ENCODE results near the gene TENT5C.
A peak's percentile ranks its signal among the peaks of the same experiment; 100 is the strongest.

The TENT5C gene

DNA sequence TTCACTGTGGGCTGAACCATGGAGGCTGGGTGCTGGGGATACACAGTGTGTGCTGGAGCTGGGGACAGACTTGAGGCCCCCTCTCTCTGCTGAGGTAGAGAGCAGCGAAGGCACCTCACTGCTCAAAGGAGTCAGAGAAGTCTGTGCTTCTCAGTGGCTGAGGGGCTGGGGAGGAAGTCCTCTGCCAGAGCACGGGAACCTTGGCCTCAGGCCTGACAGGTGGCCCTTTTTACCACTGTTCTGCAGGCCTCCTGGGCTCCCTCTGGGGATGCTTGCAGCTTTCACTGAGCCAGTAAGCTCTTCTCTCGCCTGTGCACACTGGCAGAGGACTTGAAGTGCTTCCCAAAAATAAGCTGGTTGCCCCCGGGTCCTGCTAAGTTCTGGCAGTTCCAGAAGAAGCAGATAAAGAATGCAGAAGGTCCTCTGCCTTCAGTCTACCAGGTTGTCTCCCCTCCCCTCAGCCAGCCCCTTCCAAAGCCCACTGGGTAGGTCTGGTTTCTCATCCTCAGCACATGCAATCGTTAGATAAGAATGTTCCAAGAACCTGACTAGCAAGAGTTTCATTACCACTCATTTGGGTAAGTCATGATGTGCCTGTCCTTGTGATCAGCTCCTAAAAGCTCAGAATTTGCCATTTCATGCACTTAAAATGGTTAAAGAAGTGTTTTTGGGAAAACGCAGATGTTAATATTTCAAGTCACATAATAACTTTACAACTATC is 53.9 kb downstream of the TENT5C start:
- DNase-seq, result no peak

DNA sequence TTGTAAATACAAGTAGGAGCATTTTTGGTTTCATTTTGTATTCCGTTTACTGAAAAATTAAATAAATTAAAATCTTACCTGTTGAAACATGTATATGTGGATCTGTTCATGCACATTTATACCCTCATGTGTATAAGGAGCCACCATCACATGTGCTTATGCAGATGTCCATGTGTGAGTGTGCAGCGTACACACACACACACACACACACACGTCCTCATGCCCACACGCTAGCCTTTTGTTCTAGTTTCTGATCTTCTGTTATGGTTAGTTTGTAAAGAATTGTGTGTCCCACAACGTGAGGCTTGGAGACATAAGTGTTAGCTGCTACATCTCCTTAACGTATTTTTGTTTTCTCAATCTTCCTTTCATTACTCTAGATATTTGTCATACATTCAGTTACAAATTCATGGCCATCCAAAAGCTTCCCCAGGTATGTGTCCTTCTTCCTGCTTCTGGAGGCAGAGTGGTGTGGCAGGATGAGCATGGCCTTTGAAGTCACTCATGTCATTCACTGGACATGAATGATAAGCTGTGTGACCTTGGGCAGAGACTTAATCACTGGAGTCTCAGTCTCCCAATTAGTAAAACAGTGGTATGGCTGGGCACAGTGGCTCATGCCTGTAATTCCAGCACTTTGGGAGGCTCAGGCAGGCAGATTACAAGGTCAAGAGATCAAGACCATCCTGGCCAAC is 54.6 kb downstream of the TENT5C start:
- DNase-seq, result no peak

DNA sequence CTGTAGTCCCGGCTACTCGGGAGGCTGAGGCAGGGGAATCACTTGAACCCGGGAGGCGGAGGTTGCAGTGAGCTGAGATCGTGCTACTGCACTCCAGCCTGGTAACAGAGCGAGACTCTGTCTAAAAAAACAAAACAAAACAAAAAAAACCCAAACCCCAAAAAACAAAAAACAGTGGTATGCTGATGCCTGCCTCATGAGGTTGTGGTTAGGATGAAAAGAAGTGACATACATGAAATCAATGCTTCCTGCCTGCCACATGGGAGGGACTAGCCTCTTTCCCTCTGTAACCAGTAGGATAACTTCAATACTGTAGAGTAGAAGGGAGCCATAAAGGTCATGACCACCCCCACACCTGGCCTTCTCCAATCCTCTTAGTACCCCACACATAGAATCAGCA is 55.2 kb downstream of the TENT5C start:
- no peak for DNase-seq

DNA sequence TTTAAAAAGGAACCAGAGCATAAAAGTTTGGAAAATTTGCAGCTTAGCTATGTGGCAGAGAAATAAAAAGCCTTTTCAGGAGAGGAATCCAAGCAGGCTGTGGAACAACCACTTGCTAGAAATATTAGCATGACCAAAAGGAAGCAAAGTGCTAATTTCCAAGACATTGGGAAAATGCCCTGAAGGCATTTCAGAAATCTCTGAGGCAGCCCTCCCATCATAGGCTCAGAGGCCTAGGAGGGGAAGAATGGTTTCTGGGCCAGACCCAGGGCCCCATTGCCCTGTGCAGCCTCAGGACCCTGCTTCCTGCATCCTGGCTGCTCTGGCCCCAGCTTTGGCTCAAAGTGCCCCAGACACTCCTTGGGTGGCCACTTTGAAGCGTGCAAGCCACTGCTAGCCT is 56.8 kb downstream of the TENT5C start:
- no peak for DNase-seq

DNA sequence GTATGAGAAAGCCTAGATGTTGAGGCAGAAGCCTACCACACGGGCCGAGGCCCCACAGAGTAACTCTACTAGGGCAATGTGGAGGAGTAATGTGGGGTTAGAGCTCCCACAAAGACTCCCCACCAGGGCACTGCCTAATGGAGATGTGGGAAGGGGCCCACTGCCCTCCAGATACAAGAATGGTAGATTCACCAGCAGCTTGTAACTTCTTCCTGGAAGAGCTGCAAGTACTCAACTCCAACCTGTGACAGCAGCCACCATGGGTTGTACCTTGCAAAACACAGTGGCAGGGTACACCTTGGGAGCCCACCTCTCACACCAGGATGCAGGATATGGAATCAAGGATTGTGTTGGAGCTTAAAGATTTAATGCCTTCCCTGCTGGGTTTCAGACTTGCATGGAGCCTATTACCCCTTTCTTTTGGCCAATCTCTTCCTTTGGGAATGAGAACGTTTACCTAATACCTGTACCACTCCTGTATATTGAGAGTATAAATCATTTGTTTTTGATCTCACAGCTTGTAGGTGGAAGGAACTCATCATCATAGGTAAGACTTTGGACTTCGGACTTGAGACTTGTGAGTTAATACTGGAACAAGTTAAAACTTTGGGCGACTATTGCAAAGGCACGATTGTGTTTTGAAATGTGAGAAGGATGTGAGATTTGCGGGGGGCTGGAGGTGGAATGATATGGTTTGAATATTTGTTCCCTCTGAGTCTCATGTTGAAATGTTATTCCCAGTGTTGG is 57.5 kb downstream of the TENT5C start:
- DNase-seq, result no peak

DNA sequence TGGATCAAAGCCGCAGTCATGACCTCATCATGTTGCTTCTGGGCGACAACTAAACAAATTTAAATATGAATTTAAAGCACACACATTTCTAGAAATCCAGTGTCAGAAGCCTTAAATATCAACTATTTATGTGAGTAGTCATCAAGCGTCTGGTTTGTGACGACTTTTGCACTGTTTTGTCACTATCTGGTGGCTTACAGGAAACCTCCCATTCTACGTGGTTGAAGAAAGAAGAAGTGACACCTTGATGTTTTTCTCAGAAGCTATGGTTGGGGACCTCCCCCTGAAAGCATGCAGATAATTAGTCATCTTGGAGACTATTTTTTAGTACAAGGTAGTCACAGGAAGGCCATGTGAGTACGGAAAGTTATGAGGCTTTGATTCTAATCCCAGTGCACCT is 58.5 kb downstream of the TENT5C start:
- no peak for DNase-seq

DNA sequence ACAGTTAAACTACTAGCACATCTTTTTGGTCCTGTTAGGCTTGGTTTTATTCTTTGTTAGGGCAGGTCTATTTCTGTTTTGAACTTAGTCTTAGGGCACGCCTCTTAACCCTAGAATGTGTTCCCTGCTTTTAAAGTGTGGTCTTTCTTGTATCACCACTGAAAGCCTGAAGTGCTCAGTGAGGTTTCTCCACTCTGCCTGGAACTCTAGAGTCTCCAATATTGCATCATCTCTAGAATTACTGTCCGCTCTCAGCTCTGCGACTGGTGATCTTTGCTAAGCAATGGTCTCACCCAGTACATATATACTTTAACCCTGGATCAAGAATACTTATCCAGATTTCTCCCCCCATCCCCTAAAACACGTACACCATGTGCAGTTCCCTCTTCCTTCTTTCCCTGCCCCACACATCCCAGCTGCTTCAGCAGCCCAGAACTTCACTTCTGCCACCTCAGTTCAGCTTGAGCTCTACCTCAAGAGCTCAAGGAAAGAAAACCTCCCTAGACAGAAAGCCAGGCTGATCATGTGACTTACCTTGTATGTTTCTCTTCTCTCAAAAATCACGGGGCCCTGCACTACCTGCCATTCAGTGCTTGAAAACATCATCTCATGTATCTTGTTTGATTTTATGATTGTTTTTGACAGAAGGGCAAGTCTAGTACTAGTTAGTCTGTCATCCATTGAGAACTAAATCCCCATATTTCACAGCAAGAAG is 59.9 kb downstream of the TENT5C start:
- DNase-seq, result no peak

DNA sequence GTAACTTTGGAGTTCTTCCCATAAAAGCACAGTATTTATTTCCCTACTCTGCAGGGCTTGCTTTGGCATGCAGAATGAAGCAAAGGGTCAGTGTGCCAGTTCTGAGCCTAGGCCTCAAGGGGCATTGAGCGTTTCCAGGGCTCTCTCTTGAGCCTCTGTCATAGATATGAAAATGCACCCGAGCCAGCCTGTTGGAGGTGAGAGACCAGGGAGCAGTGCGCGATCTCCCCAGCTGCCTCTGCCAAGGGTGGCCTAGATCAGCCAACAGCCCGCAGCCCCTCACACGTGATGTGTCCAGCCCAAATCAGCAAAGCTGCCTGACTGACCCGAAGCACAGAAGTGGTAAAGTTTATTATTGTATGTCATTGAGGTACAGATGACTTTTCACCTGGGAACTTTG is 63.7 kb downstream of the TENT5C start:
- no peak for DNase-seq

DNA sequence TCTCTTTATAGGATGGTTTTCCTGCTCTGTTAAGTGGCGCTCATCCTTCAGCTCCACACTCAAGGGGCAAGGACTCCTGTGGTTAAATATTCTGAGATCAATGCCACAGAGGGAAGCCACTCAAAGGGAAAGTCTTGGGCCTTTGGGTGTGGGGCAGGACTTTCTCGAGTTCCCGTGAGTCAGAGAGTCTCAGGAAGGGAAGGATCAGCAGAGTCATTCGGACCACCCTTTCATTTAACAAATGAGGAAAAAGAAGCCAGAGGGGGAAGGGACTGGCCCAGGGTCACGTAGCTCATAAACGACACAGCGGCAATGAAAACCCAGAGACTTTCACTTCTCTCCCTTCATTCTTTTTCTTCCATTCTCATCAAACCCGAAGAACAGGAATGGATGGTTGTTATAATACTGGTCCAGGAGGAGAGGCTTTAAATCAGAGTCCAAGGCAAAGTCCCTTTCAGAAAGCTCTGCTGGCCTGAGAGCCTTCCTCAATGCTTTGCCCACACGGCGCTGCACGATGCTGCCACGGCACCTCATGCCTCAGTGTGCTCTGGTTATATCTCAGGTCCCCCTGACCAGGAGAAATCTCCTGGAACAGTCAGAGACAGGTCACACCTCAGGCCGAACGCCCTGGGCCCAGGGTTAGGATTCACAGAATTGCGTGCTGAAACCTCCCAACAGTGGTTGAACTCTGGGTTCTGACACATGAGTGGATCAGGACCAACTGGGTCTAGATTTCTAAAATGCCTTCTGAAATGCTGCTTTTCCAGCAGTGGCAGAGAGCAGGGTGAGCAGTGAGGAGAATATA is 65.3 kb downstream of the TENT5C start:
- no peak for DNase-seq

DNA sequence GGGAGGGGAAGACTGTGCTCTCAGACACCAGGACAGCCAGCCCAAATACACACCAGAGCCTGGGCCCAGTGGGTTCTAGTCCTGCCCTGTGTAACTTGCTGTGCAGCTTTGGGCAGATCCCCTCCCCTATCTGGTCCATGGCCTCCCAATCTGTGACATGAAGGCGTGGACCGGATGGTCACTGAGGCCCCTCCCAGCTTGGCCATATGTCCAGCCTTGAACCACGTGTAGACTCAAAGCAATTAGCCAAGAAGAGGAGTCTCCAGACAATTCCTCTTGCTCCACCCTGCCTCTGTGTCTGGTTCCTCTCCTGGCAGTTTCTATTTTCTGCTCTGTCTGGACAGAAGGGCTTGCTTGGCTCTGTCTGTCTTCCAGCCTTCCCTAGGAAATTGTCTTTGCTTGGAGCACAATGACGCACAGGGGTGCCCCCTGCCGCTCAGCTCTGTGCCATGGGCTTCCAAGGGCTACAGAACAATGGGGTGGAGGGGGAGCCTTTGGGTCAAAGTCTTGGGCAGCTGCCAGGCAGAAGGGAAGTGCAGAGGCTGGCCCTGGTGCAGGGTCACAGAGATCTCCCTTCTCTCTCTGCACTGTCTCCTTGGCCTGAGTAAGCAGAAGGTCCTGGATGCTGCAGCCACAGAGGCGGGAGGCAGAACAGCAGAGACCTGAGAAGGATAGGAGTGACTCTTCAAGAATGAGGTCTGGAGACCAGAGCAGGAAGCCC is 66.1 kb downstream of the TENT5C start:
- DNase-seq, result peak in 1 of 2 donors; percentile 30

DNA sequence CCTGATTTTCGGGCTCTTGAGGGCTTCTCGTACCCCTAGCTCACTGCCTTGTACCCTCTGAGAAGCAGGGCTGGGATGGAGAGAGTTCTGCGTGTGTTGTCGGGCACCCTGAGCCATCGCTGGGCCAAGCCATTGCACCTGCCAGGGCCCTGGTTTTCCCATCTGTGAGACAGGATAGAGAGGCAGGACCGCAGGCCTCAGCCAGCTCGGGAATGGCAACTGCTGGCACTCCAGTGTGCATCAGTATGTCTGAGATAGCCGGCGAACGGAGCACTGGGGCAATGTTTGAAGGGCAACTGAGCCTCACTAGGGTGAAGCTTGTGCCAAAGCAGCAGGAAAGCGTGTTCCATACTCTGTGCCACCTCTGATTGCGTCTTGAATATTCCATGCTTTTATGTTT is 66.9 kb downstream of the TENT5C start:
- DNase-seq, result no peak

DNA sequence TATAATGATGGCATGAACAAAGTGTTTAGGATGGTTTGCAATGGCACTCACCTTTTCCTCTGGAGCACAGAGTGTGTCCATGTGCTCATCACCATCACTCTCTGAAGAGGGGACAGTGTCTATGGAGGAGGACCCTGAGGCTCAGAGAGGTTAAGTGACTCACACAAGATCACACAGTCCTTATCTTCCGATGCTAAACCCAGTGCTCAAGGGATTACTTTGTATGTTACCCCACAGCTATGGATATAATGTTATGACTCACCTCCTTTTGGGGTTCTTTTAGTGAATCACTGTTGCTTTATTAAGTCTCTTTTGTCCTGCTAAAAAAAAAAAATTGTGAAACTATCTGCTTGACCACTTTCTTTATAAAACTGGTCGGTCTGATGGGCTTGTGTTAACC is 67.6 kb downstream of the TENT5C start:
- no peak for DNase-seq

DNA sequence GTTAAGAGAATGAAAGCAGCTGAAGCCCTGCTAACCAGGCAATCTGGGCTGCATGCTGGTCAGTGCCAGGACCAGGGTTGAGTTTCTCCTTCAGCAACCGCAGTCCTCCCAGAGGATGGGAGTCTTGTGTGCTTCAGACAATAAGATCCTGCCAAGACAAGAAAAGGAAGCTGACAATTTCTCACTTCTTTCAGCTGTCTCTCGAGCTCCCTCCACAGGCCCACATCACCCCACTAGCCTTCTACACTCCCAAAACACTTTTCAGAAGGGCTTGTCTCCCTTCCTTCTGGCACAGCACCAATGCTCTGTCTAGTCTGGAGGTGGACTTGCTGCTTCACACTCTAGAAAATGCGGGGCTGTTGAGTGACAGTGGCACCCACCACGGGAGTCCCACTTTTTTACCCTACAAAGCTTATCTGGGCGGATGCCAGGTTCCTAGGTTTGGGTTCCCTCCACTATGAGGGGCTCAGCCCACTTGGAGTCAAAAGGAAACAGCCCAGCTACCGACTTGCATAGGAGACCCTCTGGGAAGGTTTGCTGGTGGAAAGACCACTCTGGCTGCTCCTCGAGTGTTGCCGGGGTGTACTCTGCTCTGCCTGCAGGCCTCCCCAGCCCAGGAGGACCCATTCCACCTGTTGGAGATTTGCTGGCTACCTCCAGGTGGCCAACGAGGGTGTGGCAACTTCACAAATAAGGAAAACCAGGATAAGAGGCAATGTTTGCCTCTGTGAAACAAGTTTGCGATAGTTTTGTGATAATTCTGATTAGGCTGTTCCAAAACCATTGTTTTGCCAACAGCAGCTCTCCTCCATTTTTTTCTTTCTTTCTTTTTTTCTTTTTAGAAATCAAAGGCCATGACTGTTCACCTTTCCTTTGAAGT is 68.9 kb downstream of the TENT5C start:
- DNase-seq, result no peak

DNA sequence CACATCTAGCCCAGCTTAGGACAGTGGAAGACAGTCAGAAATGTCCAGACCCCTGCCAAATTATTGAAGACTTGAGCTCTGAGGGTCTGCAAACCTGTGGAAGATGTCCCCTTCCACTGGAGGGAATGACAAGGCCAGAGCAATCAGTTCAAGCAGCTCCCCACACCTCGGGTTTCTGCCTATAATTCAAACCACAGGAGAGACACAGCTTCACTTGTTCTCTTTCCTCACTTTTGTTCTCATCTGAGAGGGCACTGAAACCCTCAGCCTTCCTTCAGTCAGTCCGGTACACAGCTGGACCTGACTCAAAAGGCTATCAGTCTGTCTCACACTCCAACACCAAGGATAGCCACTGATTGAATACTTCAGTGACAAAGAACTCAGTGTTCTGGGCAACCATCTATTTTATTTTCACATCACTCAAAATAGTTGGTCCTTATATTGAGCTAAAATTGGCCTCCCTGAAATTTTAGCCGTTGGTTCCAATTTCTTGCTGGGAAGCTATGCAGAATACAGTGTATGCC is 70.1 kb downstream of the TENT5C start:
- no peak for DNase-seq

DNA sequence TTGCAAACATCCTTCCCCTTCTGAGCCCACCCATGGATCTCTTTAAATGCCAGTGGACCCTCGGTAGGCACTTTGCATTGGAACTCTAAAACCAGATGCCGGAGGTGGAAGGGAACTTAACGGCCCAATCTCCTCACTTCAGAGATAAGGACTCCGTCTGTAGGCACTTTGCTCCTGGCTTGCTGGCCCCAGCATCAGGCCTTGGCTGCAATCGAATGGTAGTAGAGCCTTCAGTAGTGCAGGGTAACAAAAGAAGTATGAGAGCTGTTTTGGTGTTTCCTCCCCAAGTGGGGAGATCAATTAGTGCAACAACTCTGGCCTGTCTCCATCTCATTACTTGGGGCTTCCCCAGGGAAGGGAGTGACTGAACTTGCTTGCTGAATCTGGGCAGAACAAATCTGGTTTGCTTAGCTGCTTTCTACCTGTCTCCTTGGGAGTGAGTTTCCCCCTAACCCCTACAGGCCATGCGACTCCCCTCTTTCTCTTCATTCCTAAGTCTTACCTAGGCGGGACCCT is 70.8 kb downstream of the TENT5C start:
- DNase-seq, result no peak

All from hippocampal formation (tissue), 2 donors.